AG09309 (cell line): ENCODE measurements around the gene CYRIA.

Experiments used
- DNase-seq: peaks from one replicate; pipeline ENCODE4 v3.0.0-alpha.2; 2010; ENCODE audit warnings: low read depth
- H3K4me3 ChIP-seq: 2 replicates; pipeline ENCODE4 v1.5.1; 2011; ENCODE audit warnings: mild to moderate bottlenecking, low read depth, low read length, moderate library complexity; ENCODE audit not compliant: control insufficient read depth
- TF ChIP-seq, protein P1 (sequence below): IDR thresholded peaks from 2 replicates; pipeline ENCODE4 v1.5.1; 2011; ENCODE audit warnings: mild to moderate bottlenecking, low read depth, low read length, inconsistent platforms; ENCODE audit not compliant: insufficient read depth, control insufficient read depth; ENCODE audit errors: missing control alignments

The CYRIA gene

DNA sequence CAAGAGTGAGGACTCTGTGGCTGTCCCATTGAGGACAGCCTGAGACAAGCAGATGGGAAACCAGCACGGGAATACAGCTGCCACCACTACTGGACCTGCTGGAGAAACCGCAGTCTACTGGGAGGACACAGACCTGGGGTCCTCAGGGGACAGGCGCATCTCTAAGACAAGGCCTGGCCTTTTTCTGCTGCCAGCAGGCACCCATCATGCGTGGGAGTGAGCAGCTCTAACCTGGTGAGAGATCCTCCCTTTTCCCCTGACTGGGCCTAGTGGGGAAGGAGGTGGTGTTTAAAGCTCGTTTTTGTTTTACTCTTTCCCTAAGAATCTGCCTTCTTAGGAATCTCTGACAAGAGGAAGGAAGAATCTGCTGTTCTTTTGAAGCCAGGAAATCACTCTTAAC lies 36.6 kb downstream of the CYRIA start:
- TF ChIP-seq, protein P1, sequence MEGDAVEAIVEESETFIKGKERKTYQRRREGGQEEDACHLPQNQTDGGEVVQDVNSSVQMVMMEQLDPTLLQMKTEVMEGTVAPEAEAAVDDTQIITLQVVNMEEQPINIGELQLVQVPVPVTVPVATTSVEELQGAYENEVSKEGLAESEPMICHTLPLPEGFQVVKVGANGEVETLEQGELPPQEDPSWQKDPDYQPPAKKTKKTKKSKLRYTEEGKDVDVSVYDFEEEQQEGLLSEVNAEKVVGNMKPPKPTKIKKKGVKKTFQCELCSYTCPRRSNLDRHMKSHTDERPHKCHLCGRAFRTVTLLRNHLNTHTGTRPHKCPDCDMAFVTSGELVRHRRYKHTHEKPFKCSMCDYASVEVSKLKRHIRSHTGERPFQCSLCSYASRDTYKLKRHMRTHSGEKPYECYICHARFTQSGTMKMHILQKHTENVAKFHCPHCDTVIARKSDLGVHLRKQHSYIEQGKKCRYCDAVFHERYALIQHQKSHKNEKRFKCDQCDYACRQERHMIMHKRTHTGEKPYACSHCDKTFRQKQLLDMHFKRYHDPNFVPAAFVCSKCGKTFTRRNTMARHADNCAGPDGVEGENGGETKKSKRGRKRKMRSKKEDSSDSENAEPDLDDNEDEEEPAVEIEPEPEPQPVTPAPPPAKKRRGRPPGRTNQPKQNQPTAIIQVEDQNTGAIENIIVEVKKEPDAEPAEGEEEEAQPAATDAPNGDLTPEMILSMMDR = no peak
- DNase-seq = no peak
- no peak overlapping the region for H3K4me3 ChIP-seq

DNA sequence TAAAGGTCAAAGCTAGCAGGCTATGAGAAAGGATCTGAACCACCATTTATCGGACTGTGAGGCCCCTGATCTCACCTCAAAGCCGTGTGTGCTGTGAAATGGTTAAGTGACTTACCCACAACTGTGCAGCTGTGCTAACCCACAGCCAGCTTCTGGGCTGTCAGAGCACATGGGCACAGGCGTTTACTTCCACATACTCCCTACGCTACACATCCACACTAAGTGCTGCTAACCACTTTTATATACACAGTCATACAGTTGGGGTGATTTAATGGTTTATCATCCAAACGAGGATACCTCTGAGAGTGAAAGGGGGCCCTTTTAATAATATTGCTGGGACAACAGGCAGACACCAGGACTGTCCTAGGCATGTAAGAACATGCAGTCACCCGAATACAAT lies 37.3 kb downstream of the CYRIA start:
- no peak for DNase-seq
- H3K4me3 ChIP-seq = no peak overlapping the region
- TF ChIP-seq, protein P1 = no peak

DNA sequence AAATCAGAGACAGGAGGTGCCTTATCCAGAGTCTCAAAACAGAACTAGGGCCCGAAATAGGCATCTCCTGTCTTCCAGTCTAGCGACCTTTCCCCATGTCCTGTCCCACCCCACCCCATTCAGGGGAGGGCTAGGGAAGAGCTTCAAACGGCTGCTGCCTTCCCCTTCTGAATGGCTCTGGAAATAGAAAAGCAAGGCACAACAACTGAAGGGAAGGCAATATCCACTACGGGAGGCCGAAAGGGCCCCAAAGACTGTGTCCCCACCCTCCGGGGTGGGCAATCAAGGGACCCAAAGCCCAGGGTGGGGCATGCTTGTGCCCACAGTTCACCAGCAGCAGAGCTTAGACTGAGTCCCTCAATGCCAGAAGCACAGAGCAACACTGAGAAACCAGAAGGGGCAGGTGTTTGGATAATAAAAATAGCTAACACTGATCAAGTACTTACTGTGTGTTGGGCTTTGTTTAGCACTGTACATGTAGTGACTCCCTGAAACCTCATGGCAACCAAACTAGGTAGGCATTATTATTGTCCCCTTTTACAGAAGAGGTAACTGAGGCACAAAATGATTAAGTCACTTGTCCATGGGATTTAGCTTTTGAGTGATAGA lies 38.5 kb downstream of the CYRIA start:
- H3K4me3 ChIP-seq = no peak overlapping the region
- TF ChIP-seq, protein P1 = no peak
- DNase-seq = no peak

DNA sequence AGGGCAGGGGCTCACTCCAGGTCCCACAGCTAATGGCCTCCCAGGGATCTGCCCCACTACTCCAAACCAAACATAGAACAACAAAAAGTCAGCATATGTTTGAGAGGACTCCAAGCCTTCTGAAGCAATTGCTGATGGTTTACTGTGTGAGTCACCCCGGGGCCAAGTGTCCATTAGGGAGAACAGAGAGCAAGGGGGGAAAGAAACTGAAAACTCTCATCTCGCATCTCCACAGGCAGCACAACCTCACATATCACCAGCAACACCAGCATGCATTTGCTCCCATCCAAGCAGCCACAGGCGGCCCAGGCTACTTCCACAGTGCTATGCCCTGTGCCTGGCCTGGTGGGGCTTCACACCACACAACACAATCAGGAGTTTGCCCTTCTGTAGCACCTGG lies 39.1 kb downstream of the CYRIA start:
- H3K4me3 ChIP-seq = no peak overlapping the region
- DNase-seq = no peak
- TF ChIP-seq, protein P1 = no peak

DNA sequence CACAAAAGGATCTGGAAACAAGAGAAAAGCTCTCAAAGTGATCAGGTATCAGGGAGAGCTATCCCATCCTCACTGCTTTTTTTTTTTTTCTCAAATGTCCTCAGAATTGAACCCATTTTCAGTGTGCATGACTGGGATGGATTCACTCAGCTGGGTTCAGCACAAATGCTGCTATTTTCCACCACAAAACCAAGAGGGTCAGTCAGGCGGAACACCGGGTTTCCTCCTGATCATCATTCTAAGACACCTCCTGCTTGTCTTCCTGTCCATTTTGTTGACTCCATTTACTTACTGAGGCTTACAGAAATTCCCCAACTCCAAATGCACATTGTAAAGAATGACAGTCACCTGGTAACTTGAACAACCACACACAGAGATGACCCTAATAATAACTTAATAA lies 39.9 kb downstream of the CYRIA start:
- no peak overlapping the region for H3K4me3 ChIP-seq
- TF ChIP-seq, protein P1 = no peak
- DNase-seq = no peak

DNA sequence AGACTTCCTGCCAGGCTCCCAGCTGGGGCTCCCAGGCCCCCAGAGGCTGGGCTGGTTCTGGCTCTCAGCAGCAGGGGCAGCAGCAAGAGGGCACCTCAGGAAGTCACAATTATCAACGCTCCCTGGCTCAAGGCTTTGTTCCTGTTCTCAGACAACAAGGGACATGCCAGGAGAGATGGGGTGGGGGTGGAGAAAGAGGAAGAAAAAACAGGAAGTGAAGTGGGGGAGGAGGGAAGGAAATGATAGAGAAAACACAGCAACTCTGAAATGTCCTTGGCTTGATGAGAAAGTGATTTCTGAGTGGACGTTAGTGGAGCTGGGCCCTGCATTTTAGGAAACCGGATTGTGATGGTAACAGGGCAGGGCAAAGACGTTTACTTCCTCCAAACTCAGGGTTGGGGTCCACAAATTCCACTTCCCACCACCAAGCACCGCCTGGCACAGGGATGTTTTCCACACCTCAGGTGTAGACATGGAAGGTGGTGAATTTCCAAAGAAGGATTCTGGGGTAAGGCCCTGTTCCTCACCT lies 40.4 kb downstream of the CYRIA start:
- no peak for DNase-seq
- no peak overlapping the region for H3K4me3 ChIP-seq
- TF ChIP-seq, protein P1 = no peak
